ENCODE measurements around the gene GAS6. TPM values are rescaled to one million over a fixed set of nuclear protein-coding genes. Genes with fewer than 3 reads are reported as not detected.

GAS6 gene
- total and polyA plus RNA-seq, 9 of the 15 experiments (the other 6 are each of a cell fraction or from before 2014, with no cell fraction given): 0.14 to 9.7 (median 4.7) TPM; not detected in 1

- no peak for TF ChIP-seq ATF2 (CRISPR knock-in tag; IDR thresholded peaks at IDR 0.05)
Observed at GRCh38 chr13:113787694-113788093, 76.2 kb downstream of the GAS6 start (continued).

GRCh38 chr13:113786262-113786841 lies 77.5 kb downstream of the GAS6 start:
- ChIA-PET POLR2A (no interaction called here), CTCF (ENCODE audit: low intra/inter-chr PET ratio) (no interaction called here)
- Histone ChIP-seq H2AFZ (ENCODE audit: low read depth, low read length) (no peak overlapping the region), H3K4me2 (ENCODE audit: insufficient read depth, low read length) (no peak overlapping the region), H3K79me2 (ENCODE audit: control insufficient read depth, insufficient read depth, low read length) (no peaks in the 10 kb centered on the region), H4K20me1 (replicated peaks; ENCODE audit: control insufficient read depth, insufficient read depth, low read length) (no peaks in the 10 kb centered on the region), H3K4me1 (replicated peaks in 1 of 2; ENCODE audit: control insufficient read depth in 2 of 2, insufficient read depth in 2 of 2, low read length in 2 of 2) (peaks cover 0 to 6% of the 10 kb centered on the region in 2 experiments; a peak in 1 of 5 replicates), H3K36me3 (ENCODE audit: control insufficient read depth, insufficient read depth, low read length) (no peaks in the 10 kb centered on the region), H3K4me3 (no peak overlapping the region), H3K9me1 (ENCODE audit: control insufficient read depth, insufficient read depth, low read length) (no peaks in the 10 kb centered on the region), H3K27me3 (ENCODE audit: control insufficient read depth in 2 of 2, insufficient read depth in 2 of 2, low read length in 2 of 2) (peaks cover 10 to 66% of the 10 kb centered on the region in 2 experiments; a peak in 4 of 5 replicates), H3K27ac (ENCODE audit: extremely low read depth, low read depth, low read length) (no peak overlapping the region), H3K9me3 (replicated peaks; ENCODE audit: control insufficient read depth, insufficient read depth, low read depth, low read length) (no peaks in the 10 kb centered on the region), H3K9ac (ENCODE audit: insufficient read depth in 1 of 2, low read depth in 2 of 2, low read length in 2 of 2) (no peak overlapping the region)
- DNase-seq (ENCODE audit: extremely low read depth in 1 of 4, low spot score in 3 of 4) (no peak), ATAC-seq (no peak), FAIRE-seq (no peak)
- intact Hi-C loops (cut with micrococcal nuclease): no loop called here
- in situ Hi-C loops (cut with MboI): no loop called here
- 1% methylated on average over 15 of the region's 17 CpGs for WGBS (ENCODE audit: insufficient coverage, low coverage, missing lambda C conversion rate)
- BruUV-seq (replicated peaks): no TSS peak
- TF ChIP-seq CREB1 (IDR thresholded peaks at IDR 0.05): peak; percentile 45; the same call in 1 of the 2 replicates
- peak; percentile 64 for TF ChIP-seq CREB1 (CRISPR knock-in tag; IDR thresholded peaks at IDR 0.05)
- TF ChIP-seq BCOR (IDR thresholded peaks at IDR 0.05): no peak
- no peak for TF ChIP-seq ZNF699 (CRISPR knock-in tag; IDR thresholded peaks at IDR 0.05; ENCODE audit: insufficient replicate concordance)
- TF ChIP-seq ATF3 (IDR thresholded peaks at IDR 0.05): peak; percentile 66; the same call in 1 of the 2 replicates
- no peak for TF ChIP-seq ATF3 (CRISPR knock-in tag; conservative IDR thresholded peaks at IDR 0.05)
- TF ChIP-seq RNF219 (CRISPR knock-in tag; IDR thresholded peaks at IDR 0.05): no peak
- no peak for TF ChIP-seq ATF1 (CRISPR knock-in tag; IDR thresholded peaks at IDR 0.05)
- peak; percentile 84 for TF ChIP-seq ATF1 (tag; IDR thresholded peaks at IDR 0.05)
- no peak for TF ChIP-seq SAP30 (IDR thresholded peaks at IDR 0.05; ENCODE audit: borderline replicate concordance, insufficient read depth, low read depth, low read length, poor library complexity, severe bottlenecking)
- TF ChIP-seq CEBPG (CRISPR knock-in tag; IDR thresholded peaks at IDR 0.05): no peak
- no peak for TF ChIP-seq CEBPG (tag; conservative IDR thresholded peaks at IDR 0.05 in 1 of 2, IDR thresholded peaks at IDR 0.05 in 1 of 2)
- TF ChIP-seq ZC3H4 (CRISPR knock-in tag; IDR thresholded peaks at IDR 0.05; ENCODE audit: borderline replicate concordance): no peak
- peak; percentile 62; the same call in 1 of the 2 replicates for TF ChIP-seq NCOA1 (IDR thresholded peaks at IDR 0.05; ENCODE audit: low read depth)
- TF ChIP-seq GTF2E2 (tag; IDR thresholded peaks at IDR 0.05): no peak

Measured in K562 (cell line).